Kidney (tissue), 14 donors: Measurements from ENCODE around the gene ACTL7B. TPM values are rescaled to one million over a fixed set of nuclear protein-coding genes. Genes with fewer than 3 reads are reported as not detected.

Source experiments
- DNase-seq, 5 donors: peaks; one replicate each; pipeline ENCODE4 v3.0.0-alpha.2; 2013 to 2020
- FAIRE-seq: peaks from 2 replicates; lab custom pipeline; 2012; peaks lifted over from hg19 to GRCh38; lab: Jason Lieb, UNC
- H3K27ac ChIP-seq, 2 donors: one replicate each; pipeline ENCODE4 v1.7.0; 2013; ENCODE audit warnings: low read depth in 2 of 2, low read length in 2 of 2, inconsistent platforms in 1 of 2
- H3K27me3 ChIP-seq: one replicate; pipeline ENCODE4 v1.7.1; 2013; ENCODE audit warnings: low read length, inconsistent platforms; ENCODE audit not compliant: control insufficient read depth, insufficient read depth
- H3K36me3 ChIP-seq, 3 donors: one replicate each; pipeline versions ENCODE4 v1.7.0 to v1.7.1; 2013; ENCODE audit warnings: low read length in 3 of 3, control low read depth in 1 of 3, inconsistent platforms in 1 of 3; ENCODE audit not compliant: insufficient read depth in 3 of 3, control insufficient read depth in 2 of 3
- H3K4me1 ChIP-seq, 3 donors: one replicate each; pipeline versions ENCODE4 v1.7.0 to v1.7.1; 2013; ENCODE audit warnings: low read length in 3 of 3, inconsistent platforms in 1 of 3, low read depth in 1 of 3; ENCODE audit not compliant: control insufficient read depth in 2 of 3, insufficient read depth in 2 of 3
- H3K4me3 ChIP-seq, 3 donors: one replicate each; pipeline versions ENCODE4 v1.7.0 to v1.8.1; 2013; ENCODE audit warnings: low read length in 3 of 3, control low read depth in 1 of 3, inconsistent platforms in 1 of 3
- H3K9ac ChIP-seq, 3 donors: one replicate each; pipeline versions ENCODE4 v1.7.0 to v1.7.1; 2013; ENCODE audit warnings: low read length in 3 of 3, control low read depth in 1 of 3, inconsistent platforms in 1 of 3
- H3K9me3 ChIP-seq, 3 donors: one replicate each; pipeline versions ENCODE4 v1.7.0 to v1.7.1; 2013; ENCODE audit warnings: low read length in 3 of 3, control low read depth in 1 of 3, inconsistent platforms in 1 of 3; ENCODE audit not compliant: control insufficient read depth in 2 of 3, insufficient read depth in 1 of 3
- intact Hi-C: fragments of 100-400 bp; cut with DNase I; formaldehyde crosslinking; loops from one replicate; pipeline ENCODE4 v1.11.1; 2022
- polyA plus RNA-seq: library from polyadenylated mRNA; stranded (reverse); fragments of 350-450 nt; fragmentation: Illumina TruSeq; extraction: RNeasy Lipid Tissue Mini Kit (QIAGEN cat#74804); gene quantifications from one replicate; pipeline ENCODE4 v1.2.3, GENCODE V29; 2014; ENCODE audit warnings: low read depth, low replicate concordance; ENCODE audit not compliant: insufficient read depth
- total RNA-seq: library from RNA; stranded (reverse); fragmentation: NEBNext Ultra II Directional; extraction: Animal tissue kit (Norgen Biotek cat#: 25700); gene quantifications from one replicate; pipeline ENCODE4 v1.2.1, GENCODE V29; 2021
- TF ChIP-seq, protein P1 (sequence below): IDR thresholded peaks from 3 replicates; pipeline ENCODE4 v1.5.1; 2012; ENCODE audit warnings: mild to moderate bottlenecking, moderate library complexity, borderline replicate concordance; ENCODE audit not compliant: insufficient read depth; ENCODE audit errors: extremely low read depth
- donor health status: control.
- donor health status: control.
- donor health status: control.
- donor health status: control.
- donor health status: control.
- donor health status: DM: yes; HTN: yes; CAD: no.
- donor health status: Normal renal cell carcinoma (clear cell type).

ACTL7B gene
- total and polyA plus RNA-seq, 2 donors from 2014 or later, result not detected

DNA sequence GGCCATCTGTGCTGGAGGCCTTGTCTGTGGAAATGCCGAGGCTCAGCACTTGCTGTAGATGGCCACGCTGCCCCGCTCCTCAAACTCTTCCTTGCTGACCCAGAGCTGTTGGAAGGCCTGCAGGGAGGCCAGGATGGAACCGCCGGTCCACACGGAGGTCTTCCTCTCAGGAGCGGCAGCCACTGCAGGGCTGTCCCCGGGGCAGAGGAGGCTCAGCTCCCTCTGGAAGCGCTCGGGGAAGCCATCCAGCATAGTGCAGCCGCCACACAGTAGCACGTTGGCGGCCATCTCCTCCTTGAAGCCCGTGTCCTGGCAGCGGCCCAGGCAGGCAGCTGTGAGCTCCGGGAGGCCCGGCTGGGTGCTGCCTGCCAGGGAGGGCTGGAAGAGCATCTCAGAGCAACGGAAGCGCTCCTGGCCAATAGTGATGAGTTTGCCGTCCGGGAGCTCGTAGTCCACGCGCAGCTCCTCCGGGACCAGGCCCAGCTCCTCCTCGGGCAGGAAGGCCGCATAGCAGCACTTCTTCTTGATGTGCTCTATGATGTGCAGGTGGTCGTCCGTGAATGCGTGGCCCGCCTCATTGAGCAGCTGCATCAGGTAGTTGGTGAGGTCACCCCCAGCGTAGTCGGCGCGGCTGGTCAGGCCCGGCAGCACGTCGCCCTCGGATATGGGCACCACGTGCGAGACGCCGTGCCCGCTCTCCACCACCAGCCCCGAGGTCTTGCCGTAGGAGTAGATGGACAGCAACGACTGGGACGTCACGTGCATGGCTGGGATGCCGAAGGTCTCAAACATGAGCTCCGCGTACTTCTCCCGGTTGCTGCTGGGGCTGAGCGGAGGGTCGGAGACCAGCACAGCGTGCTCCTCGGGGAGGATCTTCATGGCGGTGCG is 901 bp downstream of the ACTL7B start:
- DNase-seq (no peak), FAIRE-seq (no peak)
- H3K36me3 ChIP-seq, result no peaks in the 10 kb centered on the region
- TF ChIP-seq, protein P1, sequence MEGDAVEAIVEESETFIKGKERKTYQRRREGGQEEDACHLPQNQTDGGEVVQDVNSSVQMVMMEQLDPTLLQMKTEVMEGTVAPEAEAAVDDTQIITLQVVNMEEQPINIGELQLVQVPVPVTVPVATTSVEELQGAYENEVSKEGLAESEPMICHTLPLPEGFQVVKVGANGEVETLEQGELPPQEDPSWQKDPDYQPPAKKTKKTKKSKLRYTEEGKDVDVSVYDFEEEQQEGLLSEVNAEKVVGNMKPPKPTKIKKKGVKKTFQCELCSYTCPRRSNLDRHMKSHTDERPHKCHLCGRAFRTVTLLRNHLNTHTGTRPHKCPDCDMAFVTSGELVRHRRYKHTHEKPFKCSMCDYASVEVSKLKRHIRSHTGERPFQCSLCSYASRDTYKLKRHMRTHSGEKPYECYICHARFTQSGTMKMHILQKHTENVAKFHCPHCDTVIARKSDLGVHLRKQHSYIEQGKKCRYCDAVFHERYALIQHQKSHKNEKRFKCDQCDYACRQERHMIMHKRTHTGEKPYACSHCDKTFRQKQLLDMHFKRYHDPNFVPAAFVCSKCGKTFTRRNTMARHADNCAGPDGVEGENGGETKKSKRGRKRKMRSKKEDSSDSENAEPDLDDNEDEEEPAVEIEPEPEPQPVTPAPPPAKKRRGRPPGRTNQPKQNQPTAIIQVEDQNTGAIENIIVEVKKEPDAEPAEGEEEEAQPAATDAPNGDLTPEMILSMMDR, result no peak
- no peaks in the 10 kb centered on the region for H3K27me3 ChIP-seq
- no peak overlapping the region for H3K27ac ChIP-seq
- H3K9ac ChIP-seq, result no peak overlapping the region
- no peaks in the 10 kb centered on the region for H3K4me1 ChIP-seq
- no peak overlapping the region for H3K4me3 ChIP-seq
- no peaks in the 10 kb centered on the region for H3K9me3 ChIP-seq
- intact Hi-C loops, result no loop called here

DNA sequence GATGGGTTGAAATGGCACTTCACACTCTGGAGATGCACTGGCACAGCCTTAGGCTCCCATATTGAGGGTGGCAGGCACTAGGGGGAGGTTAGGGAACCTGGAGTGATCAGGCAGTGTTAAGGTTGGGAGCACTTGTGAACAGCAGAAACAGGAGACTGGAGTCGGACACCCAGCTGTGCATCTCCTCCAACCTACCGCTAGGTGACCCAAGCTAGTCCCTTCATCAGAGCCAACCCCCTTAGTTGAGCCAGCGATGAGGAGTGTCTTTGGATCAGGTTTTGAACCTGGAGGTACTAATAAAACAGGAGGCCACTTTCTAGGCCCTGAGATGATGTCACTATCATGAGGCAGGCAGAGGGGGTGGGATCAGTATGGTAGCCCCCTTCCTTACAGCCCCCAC is 1.7 kb downstream of the ACTL7B start:
- Histone ChIP-seq H3K27ac (no peak overlapping the region), H3K9me3 (no peaks in the 10 kb centered on the region), H3K4me3 (no peak overlapping the region), H3K27me3 (no peaks in the 10 kb centered on the region), H3K9ac (no peak overlapping the region), H3K36me3 (no peaks in the 10 kb centered on the region), H3K4me1 (no peaks in the 10 kb centered on the region)
- TF ChIP-seq, protein P1, result no peak
- intact Hi-C loops, result no loop called here
- DNase-seq, result no peak
- no peak for FAIRE-seq

DNA sequence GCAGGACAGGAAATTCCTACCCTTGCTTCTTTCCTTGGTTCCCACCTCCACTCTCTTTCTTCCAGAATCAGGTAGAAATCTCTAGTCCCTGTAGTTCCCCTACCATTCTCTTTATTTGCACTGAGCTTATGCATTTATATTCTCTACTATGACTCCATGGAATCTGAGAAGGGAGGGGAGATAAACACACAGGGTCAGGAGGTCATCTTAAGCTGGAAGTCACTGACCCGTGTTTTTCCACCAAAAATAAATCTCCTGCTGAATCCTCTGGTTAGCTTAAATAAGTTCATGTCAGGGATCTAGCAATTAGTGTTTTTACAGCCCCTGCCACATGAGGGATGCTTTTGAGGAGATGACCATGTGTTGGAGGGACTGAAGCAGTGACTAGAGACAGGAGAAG is 3.7 kb downstream of the ACTL7B start:
- Histone ChIP-seq H3K36me3 (no peaks in the 10 kb centered on the region), H3K27ac (no peak overlapping the region), H3K9ac (no peak overlapping the region), H3K4me3 (no peak overlapping the region), H3K27me3 (no peaks in the 10 kb centered on the region), H3K4me1 (no peaks in the 10 kb centered on the region), H3K9me3 (no peaks in the 10 kb centered on the region)
- intact Hi-C loops, result no loop called here
- TF ChIP-seq, protein P1, result no peak
- peak in 3 of 5 donors; percentile 15 to 56 (median 51) for DNase-seq
- no peak for FAIRE-seq
